HG02884 (cell line): ENCODE measurements around the gene TNFRSF25.

Experiments used
- ATAC-seq: cut with Tn5 transposase; IDR thresholded peaks from one replicate; pipeline ENCODE4 v1.9.1; 2021; ENCODE audit warnings: mild to moderate bottlenecking, moderate library complexity; ENCODE audit not compliant: unreplicated experiment

TNFRSF25 gene

DNA sequence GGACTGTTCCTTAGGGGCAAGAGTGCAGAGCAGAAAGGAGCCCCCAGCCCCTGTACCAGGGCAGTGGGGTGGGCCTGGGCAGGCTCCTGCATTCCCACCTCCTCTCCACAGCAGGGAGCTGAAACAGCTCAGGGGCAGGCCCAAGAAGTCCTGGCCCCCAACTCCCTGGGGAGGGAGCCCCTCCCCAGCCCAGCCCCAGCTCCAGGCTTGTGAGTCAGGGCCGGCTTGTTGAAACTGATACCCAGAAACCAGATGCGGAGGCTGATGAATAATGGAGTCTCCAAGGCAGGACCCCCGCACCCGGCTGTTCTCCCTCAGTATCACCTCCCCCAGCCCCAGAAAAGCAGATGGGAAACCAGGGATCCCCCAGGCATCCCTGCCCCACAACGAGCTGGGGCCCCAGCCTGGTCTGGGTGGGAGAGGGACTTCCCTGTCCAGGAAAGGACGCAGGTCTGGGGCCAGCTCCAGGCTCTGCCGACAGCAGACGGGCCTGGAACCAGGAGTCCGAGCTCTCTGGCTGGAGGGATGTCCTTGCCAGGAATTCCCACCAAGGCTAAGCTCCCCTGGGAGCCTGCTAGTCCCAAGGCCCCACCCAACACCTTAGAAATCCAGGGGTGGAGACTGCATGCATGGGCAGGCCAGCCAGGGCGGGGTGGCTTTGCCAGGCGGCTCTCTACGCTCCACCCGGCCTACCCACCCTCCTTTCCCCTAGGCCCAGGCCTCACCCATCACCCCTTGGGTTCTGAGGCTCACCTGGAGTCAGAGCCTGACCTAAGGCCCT lies 22.8 kb upstream of the TNFRSF25 start:
- no peak for ATAC-seq

DNA sequence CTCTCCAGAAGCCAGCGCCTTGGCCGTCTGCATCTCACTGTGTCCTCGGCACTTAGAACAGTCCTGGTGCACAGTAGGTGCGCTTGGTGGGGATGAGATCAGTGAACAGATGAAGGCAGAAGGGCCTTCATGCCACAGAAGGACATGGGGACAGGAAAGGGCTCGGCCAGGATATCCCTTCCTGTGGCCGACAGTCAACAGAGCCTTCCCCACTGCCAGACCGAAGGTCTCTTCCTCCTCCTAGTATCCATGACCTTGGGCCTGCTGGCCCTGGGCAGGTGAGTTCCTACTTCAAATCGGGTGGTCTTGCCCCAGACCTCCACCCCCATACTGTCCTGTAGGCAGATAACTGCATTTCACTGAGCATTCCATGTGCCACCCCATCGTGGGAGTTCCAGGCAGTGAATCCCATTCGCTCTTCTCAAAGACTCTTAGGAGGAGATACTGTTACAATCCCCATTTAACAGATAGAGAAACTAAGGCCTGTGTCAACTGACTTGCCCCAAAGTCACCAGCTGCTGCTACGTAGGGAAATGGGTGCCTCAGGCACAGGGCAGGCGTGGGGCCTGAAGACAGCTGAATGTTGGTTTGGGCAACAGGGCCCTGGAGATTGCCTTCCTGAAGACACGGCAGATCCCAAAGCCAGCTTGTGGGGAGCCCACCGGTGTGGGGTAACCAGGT lies 22.0 kb upstream of the TNFRSF25 start:
- ATAC-seq, result no peak

DNA sequence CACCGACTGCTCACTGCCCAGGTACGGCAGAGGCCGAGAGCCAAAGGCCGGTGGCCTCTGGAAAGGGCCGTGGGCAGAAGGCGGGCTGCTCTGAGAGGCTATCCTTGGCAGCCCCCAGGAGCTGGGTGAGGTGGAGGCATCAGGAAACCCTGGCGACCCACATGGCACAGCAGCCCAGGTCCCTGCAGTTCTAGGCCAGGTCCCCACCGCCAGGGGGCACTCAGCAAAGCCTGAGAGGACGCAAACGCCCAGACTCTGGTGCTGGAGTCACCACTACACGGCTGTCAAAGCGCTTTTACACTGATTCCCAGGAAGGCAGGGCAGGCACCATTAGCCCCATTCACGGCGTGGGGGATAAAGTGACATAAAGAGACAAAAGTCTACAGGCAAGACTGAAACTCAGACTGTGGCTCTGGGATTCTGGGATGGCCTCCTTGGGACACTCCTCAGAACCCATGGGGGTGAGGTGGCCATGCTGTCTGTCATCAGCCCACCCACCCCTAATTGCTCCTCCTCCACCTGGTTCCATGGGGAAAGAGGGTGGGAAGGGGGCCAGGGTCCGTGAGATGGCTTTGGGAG lies 20.5 kb upstream of the TNFRSF25 start:
- ATAC-seq, result no peak

DNA sequence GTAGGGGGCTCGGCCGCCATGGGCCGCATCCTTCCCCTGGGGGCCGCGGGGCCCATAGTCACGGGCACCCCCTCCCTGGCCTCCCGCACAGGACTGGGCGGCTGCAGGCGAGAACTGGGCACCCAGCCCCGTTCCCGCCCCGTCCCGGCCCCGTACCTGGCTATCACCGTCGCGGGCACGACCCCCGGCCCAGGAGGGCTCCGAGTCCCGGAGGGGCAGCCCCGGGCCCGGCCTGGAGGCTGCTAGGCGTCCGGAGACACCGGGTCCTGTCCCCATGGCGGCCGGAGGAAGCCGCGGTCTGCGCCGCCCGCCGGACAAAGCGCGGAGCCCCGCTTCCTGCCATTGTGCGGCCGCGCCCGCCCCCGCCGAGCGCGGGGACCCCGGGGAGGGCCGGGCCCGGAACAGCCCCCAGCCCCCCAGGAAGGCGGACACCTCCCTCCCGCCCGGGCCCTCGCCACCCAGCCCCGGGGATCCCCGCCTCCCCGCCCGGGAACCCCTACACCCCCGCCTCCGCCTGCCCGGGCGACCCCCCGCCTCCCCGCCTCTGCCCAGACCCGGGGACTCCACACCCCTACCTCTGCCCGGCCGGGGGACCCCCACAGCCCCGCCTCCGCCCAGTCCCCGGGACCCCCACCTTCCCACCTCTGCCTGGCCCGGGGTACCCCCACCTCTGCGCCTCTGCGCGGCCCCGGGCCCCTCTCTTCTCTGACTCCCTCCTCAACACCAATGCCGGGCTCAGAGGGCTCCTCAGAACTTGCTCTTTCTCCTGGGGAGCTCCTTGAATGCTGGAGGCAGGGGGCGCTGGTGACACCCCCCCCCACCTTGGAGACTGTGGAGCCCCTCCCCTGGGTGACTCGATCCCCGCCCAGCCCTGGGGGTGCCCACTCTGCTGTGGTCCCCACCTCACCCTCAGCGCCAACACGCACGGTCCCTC lies 19.5 kb upstream of the TNFRSF25 start:
- ATAC-seq, result no peak

DNA sequence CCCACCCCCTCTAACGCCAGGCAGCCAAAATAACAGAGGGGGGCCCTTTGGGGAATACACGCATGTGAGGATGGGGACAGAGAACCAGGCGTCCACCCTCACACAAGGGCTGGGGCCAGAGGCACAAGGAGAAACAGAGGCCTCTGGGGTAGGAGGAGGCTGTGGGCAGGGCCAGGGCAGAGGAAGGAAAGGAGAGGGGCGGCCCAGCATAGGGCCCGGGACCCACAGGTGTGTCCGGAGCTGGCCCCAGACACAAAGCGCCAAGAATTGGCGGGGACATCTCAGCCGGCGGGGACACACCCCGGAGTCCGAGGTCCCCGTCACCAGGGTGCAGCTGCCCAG lies 18.8 kb upstream of the TNFRSF25 start:
- ATAC-seq, result no peak

DNA sequence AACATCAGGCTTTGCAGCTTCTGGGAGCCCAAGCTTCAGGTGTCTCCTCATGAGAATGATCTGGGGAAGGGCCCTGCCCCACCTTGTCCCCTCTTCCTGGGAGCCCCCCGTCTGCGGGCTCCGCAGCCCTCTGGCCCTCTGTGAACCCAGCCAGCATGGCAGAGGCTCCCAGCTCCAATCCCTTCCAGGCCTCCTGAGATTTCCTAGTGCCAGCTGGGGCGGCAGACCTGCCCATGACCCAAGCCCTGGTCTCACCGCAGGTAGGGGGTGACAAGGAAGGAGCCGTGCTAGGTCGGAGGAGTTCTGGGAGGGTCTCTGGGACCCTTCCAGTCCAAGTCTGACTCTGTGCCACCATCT lies 17.8 kb upstream of the TNFRSF25 start:
- no peak for ATAC-seq

DNA sequence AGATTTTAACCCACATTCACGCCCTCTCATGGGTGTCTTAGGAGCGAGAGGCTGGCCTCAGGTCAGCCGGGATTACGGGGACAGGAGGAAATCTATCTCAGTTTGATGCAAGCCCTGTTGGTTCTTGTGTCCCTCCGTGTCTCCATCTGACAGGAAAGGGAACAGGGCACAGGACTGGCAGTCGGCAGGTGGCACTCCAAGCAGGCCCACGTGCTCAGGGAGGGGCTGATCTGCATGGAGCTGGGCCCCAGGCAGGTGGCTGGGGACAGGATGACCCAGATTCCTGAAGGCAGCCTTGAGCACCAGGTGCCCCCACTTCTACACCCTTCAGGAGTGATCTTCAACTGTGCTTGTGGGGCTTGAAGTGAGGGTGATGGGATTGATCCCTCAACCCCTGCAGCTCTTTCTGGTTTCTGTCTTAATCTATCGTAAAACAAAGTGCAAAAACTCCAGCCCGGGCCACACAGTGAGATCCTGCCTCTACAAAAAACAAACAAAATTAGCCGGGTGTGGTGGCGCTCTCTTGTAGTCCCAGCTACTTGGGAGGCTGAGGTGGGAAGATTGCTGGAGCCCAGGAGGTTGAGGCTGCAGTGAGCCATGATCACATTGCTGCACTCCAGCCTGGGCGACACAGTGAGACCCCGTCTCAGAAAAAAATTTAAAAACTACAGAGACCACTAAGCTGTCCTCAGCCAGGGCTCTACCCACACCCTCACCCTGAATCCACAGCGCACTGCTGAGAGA lies 17.2 kb upstream of the TNFRSF25 start:
- ATAC-seq, result no peak

DNA sequence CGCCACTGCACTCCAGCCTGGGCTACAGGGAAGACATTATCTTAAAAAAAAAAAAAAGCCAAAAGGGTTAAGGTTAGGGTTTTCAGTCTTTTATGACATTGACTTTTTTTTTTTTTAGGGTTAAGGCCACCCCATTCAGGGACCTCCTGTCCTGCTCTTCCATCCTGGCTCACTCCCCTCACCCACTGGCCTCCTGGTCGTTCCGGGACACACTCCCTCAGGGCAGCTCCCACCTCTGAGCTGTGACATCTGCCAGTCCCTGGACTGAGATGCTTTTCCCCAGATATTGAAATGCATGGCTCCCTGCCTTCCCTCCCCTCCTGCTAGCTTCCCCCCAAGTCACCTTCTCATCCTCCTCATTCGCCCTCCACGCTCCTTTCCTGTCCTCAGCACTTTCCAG lies 15.8 kb upstream of the TNFRSF25 start:
- no peak for ATAC-seq

DNA sequence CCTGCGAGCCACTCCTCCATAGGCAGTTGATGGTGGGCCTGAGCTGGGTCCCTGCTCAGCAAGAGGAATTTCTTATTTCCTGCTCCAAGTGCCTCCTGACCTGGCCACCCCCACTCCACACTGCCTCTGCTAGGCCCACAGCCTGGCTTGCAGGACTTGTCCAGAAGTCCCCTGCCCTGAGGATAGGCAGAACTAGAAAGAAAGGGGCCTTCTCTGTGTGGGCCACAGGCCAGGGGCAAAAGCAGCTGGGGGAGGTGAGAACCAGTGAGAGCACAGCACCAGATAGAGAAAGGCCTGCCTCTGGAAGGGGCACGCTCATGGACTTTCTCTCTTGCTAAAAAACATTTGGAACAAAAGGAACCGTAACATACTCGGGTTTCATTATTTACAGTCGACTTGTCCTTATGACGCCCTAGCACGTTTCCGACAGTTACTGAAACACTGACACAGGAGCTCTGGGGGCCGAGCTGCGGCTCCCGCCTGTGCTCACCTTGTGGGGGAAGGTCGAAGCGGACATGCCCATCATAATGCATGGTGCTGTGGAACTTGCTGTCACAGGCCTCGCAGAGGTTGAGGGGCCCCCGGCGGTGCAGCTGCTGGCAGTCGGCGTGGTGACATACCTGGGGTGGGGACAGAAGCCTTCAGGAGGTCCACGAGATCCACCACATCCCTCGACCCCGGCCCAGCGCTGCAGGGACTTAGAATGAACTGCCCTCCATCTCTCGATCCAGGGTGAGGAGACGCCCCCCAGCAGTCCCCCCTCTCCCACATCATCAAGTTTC lies 11.3 kb upstream of the TNFRSF25 start:
- ATAC-seq, result no peak

DNA sequence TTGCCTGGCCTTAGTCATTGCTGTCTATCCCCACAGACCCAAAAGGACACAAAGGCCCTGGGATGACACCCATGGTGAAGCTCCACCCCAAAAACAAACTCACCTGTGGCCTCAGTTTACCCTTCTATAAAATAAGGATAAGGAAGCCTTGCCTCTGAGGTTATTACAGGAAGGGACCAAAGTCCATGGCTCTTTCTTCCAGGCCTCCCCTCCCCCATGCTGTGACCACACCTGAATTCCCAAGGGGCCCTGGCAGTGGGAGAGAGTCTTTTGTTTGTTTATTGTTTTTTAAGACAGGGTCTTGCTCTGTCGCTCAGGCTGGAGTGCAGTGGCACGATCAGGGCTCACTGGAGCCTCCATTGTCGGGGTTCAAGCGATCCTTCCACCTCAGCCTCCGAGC lies 10.5 kb upstream of the TNFRSF25 start:
- ATAC-seq, result no peak

DNA sequence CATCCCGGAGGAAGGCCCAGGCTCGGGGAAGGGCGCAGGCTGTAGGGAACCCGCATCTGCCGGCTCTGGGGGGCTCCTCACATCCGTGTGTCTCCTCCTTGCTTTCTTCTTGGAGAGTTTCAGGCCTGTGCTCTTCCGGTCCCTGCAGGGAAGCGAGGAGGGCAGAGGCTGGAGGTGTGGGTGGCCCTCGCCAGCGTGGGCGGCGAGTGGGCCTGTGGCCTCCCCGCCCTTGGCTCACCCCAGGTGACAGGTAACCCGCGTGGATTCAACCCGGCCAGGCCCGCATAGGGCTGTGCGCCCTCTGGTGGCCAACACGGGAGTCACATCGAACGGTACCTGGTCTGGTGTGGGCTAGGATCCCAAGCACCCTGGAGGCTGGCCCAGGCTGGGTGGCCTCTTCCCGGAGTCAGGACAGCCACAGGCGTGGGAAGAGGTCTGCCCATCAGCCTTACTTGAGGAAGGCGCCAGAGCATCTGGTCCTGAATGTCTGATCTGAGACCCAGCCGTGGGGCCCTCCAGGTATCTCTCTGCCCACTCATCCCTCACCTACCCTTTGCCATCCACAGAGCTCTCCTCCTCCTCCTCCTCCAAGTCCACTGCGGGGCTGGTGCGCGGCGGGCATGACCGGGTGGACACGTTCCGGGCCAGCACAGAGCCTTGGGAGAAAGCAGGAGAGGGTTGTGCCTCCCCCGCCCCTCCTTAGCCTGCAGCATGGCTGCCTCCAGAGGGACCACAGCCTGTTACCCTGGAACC lies 9.6 kb upstream of the TNFRSF25 start:
- ATAC-seq, result no peak

DNA sequence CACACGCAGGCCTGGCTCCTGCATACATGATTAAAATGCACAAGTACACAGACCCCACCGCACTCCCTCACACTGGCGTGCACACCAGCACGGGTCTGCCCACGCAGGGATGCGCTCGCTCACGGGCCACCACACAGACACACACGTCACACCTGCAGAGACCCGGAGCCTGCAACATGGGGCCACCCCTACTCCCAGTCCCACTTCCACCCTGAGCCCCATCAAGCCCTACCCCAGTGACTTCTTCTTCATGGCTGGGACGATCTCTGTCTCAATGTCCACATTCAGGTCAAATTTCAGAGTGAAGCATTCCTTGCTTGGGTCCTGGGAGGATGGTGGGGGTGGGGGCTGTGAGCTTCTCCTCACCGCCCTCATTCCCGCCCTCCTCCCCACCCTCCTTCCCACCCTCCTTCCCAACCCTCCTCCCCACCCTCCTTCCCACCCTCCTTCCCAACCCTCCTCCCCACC lies 8.9 kb upstream of the TNFRSF25 start:
- ATAC-seq, result no peak

DNA sequence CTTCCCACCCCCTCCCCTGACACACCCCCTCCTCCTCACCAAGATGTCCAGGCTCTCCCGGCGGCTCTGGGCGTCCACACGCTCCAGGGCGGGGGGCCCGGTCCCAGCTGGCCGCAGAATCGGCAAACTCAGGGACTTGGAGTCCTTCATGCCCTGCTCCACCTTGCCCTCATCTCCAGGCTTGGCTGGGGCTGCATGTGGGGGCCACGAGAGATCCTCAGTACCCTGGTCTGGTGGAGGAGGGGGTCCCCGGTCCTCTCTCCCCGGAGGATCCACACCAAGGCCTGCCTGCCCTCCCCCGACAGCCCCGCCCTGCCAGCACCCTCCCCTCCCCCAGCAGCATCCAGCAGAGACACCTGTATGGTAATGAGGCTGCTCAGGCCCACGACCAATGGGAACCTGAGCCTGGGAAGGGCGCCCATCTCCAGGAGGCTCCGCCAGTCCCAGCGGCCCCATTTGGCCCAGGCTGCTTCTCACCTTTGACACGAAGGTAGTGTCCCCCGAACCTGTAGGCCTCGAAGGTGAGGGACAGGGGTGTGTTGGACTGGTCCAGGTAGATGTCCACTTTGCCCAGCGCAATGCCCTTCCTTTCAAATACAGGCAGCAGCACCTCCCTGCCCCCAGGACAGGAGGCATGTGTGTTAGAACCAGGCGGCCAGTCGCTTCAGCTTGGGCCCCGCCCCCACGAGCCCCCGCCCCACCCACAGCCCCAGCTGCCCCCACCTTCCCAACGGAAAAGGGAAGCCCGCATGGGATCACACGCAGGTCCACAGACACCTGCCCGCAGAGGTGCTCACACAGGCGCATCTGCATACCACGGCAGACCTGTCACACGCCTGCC lies 8.2 kb upstream of the TNFRSF25 start:
- no peak for ATAC-seq

DNA sequence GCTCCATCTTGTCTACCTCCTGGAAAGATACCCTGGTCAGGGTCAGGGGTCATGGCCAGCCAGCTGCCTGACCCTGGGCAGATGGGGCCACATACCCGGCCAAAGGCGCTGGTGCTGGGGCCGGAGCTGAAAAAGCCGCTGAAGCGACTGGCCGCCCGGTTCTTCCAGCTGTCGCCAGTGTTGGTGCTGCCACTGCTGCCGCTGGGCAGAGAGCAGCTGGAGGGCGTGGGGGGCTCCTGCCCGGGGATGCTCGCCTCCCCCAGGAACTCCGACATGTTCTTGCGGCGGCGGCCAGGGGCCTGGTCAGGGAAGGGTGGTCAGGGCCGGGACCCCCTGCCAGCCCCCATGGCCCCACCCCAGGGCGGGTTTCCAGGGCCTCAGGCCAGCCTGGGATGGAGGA lies 7.2 kb upstream of the TNFRSF25 start:
- ATAC-seq, result no peak

DNA sequence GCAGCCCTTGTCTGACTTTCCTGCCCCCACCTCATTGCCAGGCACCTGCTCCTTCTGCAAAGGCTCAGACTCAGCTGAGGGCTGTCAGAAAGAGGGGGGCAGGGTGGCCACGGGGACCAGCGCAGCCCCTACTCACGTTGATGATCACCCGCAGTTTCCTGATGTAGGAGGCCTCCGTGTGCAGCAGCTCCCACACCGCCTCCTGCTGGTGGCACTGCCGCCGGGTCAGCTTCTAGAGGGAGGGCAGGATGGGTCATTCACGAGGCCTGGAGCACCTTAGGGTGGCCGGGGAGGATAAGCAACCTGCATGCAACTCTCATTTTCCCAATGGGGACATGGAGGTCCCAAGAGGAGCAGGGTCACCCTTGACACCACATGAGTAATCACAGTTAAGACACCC lies 6.4 kb upstream of the TNFRSF25 start:
- no peak for ATAC-seq

DNA sequence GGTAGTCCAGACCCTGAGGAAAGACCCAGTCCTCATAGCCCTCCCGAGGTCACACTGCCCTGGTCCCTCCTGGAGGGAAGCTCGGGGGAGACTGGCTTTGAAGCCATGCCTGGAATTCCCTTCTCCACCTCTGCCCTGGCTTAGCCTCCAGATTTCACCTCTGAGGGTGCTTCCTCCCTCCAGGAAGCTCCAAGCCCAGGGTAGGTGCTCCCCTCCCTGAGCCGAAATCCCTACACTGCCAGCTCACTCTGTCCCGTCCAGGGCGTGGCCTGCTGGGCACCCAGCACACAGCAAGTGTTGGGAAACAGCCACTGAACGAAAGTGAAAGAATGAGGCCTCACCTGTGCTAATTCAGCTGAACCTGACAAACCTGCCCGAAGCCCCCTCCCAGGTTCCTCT lies 6.0 kb upstream of the TNFRSF25 start:
- no peak for ATAC-seq

DNA sequence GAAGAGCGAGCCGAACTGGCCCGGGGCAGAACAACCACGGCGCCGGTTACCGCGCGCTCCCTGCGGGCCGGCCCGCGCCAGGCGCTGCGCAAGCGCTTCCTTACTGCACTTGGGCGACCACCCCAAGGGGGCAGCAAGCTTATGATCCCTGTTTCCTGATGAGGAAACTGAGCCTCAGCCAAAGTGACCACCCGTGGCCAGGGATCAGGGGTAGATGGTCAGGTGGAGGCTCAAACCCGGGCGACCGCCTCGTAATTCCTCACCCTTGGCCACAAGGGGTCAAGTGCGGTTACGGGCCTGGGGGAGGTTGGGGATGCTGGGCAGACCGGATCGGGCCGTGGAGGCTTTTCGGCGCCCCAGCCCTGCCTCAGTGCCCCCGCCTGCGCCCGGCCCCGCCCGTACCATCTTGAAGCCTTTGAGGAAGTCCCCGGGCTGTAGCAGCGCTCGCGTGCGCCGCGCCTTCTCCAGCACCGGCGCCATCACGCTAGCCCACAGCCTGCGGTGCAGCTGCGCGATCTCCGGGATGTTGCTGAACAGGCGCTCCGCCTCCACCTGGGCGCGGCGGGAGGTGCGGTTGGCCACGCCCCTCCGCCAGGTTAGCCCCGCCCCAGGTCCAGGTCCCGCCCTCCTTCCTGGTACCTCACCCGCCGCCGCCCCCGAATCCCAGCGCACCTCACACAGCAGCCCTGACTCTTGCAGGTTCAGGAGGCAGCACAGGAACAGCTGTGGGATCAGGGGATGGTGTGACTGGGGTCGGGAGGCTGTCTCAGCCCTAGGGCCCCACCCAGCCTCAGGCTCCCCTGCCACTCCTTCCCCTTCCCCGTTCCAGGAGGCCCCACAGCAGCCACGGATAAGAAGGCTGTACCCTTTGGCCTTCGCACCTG lies 5.4 kb upstream of the TNFRSF25 start:
- ATAC-seq, result no peak
